Activated naive CD4-positive, alpha-beta T cell treated with anti-CD3 and anti-CD28 coated beads, Interleukin-2, amount 50 U/mL, for 24 hours (primary cell): Measurements from ENCODE around the gene CADM1.

Source experiments
- H3K27ac Mint-ChIP-seq: one replicate; pipeline ENCODE4 v1.8.0; 2021; ENCODE audit warnings: mild to moderate bottlenecking, mixed read lengths
- H3K27me3 Mint-ChIP-seq: one replicate; pipeline ENCODE4 v1.8.0; 2021; ENCODE audit warnings: mixed read lengths
- H3K36me3 Mint-ChIP-seq: one replicate; pipeline ENCODE4 v1.8.0; 2021; ENCODE audit warnings: mixed read lengths
- H3K4me1 Mint-ChIP-seq: one replicate; pipeline ENCODE4 v1.8.0; 2021; ENCODE audit warnings: mixed read lengths
- H3K4me3 Mint-ChIP-seq: one replicate; pipeline ENCODE4 v1.8.0; 2021; ENCODE audit warnings: mild to moderate bottlenecking, mixed read lengths
- H3K9me3 Mint-ChIP-seq: one replicate; pipeline ENCODE4 v1.8.0; 2021; ENCODE audit warnings: mixed read lengths

Gene CADM1

DNA sequence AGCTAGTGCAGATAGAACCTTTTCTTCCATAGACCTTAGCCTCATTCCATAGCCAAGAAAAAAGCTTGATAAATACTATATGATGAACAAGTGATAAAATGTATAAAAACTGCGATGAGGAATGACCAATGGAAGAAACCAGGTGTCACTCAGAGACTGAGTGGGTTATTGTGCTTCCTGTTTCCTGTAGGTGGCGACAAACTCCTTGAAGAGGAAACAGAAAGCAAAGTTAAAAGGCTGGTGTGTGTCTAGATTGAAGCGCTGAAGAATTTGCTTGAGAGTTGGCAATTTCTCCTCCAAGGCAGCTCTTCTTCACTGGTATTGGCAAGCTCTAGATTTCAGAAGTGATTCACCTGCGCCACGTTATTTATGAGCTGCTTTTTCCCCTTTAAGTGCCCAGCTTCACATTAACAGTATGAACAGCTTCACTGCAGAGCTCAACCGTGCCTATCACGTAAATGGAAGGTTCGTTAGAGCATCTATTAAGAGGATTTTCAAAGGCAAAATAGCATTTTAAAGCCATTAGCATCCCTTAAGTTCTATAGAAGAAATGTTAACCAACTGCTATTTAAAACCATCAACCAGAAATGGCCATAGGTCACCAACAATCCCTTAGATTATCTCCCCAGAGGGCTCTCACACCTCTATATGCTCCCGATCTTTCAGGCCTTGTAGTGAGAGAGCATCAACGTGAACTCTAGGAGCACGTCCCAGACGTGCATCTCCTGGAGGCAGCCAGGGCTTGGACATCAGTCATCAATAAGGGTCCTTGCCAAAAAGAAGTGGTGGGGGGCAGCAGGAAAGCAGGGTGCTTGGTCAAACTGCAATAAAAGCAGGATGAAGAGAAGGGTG, 179.4 kb downstream of the CADM1 start:
- Mint-ChIP-seq H3K36me3 (no peaks in the 10 kb centered on the region), H3K27ac (no peak overlapping the region), H3K27me3 (peaks cover 7% of the 10 kb centered on the region), H3K4me1 (no peaks in the 10 kb centered on the region), H3K9me3 (no peaks in the 10 kb centered on the region), H3K4me3 (no peak overlapping the region)

GRCh38 chr11:115322553-115323203, 181.5 kb downstream of the CADM1 start:
- peaks cover 7% of the 10 kb centered on the region for H3K27me3 Mint-ChIP-seq
- no peaks in the 10 kb centered on the region for H3K36me3 Mint-ChIP-seq
- no peaks in the 10 kb centered on the region for H3K9me3 Mint-ChIP-seq
- no peak overlapping the region for H3K4me3 Mint-ChIP-seq
- no peak overlapping the region for H3K27ac Mint-ChIP-seq
- H3K4me1 Mint-ChIP-seq, result no peaks in the 10 kb centered on the region

DNA sequence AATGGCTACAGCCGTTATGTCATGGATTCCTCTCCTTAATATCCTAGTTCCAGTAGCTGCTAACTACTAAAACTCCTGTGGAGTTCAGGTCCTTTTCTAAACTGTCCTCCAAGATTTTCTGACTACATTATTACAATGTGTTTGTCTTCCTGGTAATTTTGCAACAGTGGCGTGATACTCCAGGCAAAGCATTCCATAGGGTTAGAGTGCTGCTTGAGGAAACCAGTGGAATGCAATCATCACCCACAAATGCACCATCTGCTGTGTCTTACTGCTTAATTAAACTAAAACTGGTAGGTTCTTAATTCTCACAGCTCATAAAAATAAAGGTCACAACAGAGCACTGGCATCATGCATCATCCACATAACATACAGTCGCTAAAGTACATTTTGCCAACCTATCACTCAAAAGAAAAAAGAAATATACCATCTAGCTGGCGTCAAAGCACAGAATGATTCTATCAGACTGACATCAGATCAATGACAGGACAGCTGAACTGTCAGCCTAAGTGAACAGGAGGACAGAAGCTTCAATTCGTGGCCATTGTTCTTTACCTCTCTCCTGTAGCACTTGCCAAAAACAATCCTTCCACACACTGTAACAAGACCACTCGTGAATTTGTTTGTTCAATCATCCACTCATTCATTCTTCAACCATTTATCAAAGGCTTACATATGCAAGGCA, 182.5 kb downstream of the CADM1 start:
- no peaks in the 10 kb centered on the region for H3K36me3 Mint-ChIP-seq
- peaks cover 7% of the 10 kb centered on the region for H3K27me3 Mint-ChIP-seq
- H3K27ac Mint-ChIP-seq, result no peak overlapping the region
- no peaks in the 10 kb centered on the region for H3K4me1 Mint-ChIP-seq
- no peaks in the 10 kb centered on the region for H3K9me3 Mint-ChIP-seq
- H3K4me3 Mint-ChIP-seq, result no peak overlapping the region

DNA sequence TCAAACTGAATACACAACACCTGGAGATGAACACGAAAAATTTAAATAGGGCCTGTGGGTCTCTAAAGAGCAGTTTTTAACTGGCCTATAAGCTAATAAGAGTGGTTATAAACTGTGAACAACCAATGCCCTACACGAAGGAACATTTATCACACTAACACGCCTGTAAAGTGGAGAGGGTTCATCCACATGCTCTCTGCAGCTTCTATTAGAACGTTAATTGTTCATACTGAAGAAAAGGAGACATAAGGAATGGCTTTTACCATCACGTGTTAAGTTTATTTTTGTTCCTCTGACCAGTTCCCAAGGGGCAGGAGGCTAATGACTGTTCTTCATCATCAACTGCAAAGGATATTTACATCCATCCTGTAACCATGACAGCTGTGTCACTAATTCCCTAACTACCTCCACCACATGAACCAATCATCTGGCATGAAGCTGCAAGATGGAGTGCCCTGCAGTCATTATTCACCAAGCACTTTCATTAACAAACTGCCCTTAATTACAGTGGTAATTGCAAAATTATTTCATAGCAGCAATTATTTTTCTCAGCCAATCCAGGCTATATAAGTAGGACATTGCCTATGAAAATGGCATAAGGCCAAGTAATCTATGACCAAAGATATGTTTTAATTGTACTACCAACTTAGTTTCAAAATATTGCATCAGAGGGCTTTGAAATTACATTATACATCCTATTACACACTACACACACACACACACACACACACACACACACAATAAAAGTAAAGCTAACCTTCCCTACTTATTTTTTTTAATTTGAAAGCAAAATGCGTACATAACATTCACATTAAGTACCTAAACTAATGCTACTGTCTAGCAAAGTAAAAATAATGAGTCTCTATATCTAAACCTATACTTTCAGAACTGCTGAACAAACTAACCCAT, 186.7 kb downstream of the CADM1 start:
- H3K36me3 Mint-ChIP-seq, result no peaks in the 10 kb centered on the region
- no peak overlapping the region for H3K4me3 Mint-ChIP-seq
- peaks cover 13% of the 10 kb centered on the region for H3K27me3 Mint-ChIP-seq
- no peak overlapping the region for H3K27ac Mint-ChIP-seq
- H3K4me1 Mint-ChIP-seq, result no peaks in the 10 kb centered on the region
- H3K9me3 Mint-ChIP-seq, result no peaks in the 10 kb centered on the region

GRCh38 chr11:115316696-115317095, 187.5 kb downstream of the CADM1 start:
- no peaks in the 10 kb centered on the region for H3K9me3 Mint-ChIP-seq
- no peak overlapping the region for H3K4me3 Mint-ChIP-seq
- H3K27ac Mint-ChIP-seq, result no peak overlapping the region
- peaks cover 8% of the 10 kb centered on the region for H3K27me3 Mint-ChIP-seq
- H3K4me1 Mint-ChIP-seq, result no peaks in the 10 kb centered on the region
- H3K36me3 Mint-ChIP-seq, result no peaks in the 10 kb centered on the region

- Mint-ChIP-seq H3K36me3 (no peaks in the 10 kb centered on the region), H3K4me1 (no peaks in the 10 kb centered on the region), H3K4me3 (no peak overlapping the region), H3K27ac (no peak overlapping the region), H3K9me3 (no peaks in the 10 kb centered on the region), H3K27me3 (peaks cover 6% of the 10 kb centered on the region)
Observed at GRCh38 chr11:115314330-115314920, 189.8 kb downstream of the CADM1 start.

DNA sequence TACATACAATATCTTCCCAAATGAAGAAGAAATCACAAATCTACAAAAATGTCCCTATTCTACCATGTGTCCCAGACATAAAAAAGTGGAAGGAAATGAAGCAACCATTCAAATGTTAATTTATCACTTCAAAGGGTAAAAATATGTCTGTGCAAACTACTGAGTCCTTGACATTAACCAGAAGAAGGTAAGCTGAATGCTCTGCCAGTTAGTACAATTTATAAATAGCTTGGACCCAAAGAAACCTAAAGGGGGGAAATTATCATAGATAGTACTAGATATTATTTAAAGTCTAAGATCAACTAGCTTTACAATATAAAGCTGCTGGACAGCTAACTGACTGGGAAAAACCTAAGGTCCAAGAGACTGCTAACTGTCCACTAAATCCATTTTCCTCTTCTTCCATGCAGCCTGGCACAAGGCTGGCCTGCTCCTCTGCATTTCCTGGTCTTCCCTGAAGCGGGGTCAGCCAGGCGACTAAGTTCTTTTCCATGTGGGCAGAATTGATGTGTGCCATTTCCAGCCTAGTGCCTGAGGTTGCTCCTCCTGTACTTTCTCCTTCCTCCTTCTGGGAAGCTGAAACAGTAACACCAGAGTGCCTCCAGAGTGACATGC, 190.9 kb downstream of the CADM1 start:
- peaks cover 6% of the 10 kb centered on the region for H3K27me3 Mint-ChIP-seq
- no peaks in the 10 kb centered on the region for H3K9me3 Mint-ChIP-seq
- no peaks in the 10 kb centered on the region for H3K36me3 Mint-ChIP-seq
- H3K4me3 Mint-ChIP-seq, result no peak overlapping the region
- H3K4me1 Mint-ChIP-seq, result no peaks in the 10 kb centered on the region
- H3K27ac Mint-ChIP-seq, result no peak overlapping the region

DNA sequence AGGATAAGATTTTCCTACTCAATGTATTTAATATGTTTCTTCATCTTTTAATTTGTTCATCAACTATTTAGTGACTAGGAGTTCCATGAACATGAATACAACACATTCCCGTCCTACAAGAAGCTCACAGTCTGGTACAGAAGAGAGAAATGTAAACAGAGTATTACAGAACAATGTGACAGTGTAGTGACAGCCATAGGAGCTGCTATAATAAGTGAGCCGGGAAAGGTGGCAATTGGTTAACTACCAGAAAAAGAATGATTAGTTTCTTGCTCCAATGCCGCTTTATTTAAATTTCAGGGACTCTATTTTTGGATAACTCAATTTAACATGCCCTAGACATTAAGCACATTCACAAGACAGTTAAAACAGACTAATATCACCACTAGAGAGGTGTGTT, 192.3 kb downstream of the CADM1 start:
- Mint-ChIP-seq H3K27ac (no peak overlapping the region), H3K4me1 (no peaks in the 10 kb centered on the region), H3K27me3 (peaks cover 6% of the 10 kb centered on the region), H3K4me3 (no peak overlapping the region), H3K36me3 (no peaks in the 10 kb centered on the region), H3K9me3 (no peaks in the 10 kb centered on the region)

DNA sequence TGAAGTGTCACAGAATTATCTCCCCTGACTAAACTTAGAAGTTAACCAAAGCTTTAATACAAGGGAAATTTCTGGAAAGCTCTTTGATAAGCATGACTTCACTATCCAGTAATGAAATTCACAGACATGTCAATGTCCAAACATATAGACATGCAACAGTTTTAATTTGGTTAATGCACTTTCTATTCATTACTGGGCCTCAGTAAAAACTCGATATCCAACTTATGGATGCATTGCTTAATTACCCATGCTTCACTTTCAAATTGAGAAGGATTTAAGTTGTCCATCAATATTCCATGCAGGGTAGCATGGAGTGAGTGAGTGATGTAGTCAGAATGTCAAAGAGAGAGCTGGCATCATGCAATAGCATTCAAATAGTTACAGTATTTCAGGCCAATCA, 197.5 kb downstream of the CADM1 start:
- Mint-ChIP-seq H3K27me3 (peaks cover 2% of the 10 kb centered on the region), H3K36me3 (no peaks in the 10 kb centered on the region), H3K27ac (no peak overlapping the region), H3K9me3 (no peaks in the 10 kb centered on the region), H3K4me1 (no peaks in the 10 kb centered on the region), H3K4me3 (no peak overlapping the region)

GRCh38 chr11:115304774-115305472, 199.3 kb downstream of the CADM1 start:
- Mint-ChIP-seq H3K36me3 (no peaks in the 10 kb centered on the region), H3K27ac (no peak overlapping the region), H3K9me3 (no peaks in the 10 kb centered on the region), H3K27me3 (peaks cover 4% of the 10 kb centered on the region), H3K4me1 (no peaks in the 10 kb centered on the region), H3K4me3 (no peak overlapping the region)

DNA sequence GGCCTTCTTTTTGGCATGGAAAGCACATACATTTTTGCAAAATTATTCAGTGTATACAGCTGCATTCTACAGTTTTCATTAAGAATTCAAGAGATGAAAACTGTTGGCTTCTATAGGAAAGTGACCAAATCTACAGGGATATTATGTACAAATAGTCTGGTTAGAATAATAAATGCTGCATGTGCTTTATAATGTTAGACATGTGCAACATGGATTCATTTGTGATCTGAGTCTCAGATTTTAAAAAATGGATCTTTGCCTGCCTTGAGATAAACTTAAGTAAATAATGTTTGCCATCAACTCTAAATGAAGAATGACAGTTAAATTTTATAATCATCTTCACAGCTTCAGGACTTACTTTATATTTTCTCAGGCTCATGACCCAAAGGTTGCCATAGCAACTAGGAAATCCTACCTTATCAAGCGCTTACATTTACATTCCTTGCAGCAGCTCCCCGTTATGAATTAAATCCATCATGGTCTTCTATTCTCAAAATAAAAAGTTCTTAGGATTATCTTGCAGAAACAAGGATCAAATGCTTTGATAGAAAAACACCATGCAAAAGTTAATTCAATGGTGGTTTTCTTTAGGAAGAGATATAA, 200.2 kb downstream of the CADM1 start:
- no peak overlapping the region for H3K4me3 Mint-ChIP-seq
- no peak overlapping the region for H3K27ac Mint-ChIP-seq
- peaks cover 4% of the 10 kb centered on the region for H3K27me3 Mint-ChIP-seq
- no peaks in the 10 kb centered on the region for H3K4me1 Mint-ChIP-seq
- no peaks in the 10 kb centered on the region for H3K9me3 Mint-ChIP-seq
- H3K36me3 Mint-ChIP-seq, result no peaks in the 10 kb centered on the region

GRCh38 chr11:115302946-115303703, 201.1 kb downstream of the CADM1 start:
- H3K9me3 Mint-ChIP-seq, result no peaks in the 10 kb centered on the region
- H3K4me3 Mint-ChIP-seq, result no peak overlapping the region
- no peaks in the 10 kb centered on the region for H3K36me3 Mint-ChIP-seq
- H3K27ac Mint-ChIP-seq, result no peak overlapping the region
- H3K4me1 Mint-ChIP-seq, result no peaks in the 10 kb centered on the region
- H3K27me3 Mint-ChIP-seq, result peaks cover 6% of the 10 kb centered on the region

DNA sequence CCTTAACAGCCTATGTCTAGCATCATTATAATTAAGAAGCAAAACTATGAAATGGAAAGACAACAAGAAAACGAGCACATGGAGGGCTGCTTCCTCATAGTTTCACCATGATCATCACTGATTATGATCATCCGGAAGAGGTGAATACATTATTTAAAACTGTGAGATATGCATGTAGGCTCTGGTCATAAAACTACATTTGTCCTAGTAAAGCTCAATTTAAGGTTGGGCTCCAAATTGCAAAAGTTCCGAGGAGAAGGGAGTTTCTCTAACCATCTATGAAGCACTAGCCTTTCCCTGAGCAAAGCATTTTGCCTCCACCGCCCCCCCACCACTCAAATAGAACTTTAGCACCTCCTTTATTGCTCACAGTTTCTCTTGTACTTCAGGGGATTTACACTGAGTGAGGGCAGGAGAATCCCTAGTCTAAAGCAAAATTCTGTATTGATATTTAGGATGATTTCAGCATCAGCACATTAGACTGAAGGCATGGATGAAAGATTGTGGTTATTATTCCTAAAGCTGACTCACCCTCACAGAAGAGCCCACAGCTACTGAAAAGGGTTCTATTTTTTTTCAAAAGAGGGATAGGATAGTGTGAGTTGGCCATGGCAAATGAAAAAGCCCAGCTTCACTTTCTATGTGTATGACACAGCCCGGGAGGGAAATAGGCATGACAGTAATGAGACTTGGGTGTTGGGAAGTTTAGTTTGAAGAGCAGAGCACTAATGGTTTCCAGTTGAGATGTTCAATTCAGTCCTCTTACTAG, 203.4 kb downstream of the CADM1 start:
- peaks cover 6% of the 10 kb centered on the region for H3K27me3 Mint-ChIP-seq
- H3K4me3 Mint-ChIP-seq, result no peak overlapping the region
- H3K9me3 Mint-ChIP-seq, result no peaks in the 10 kb centered on the region
- no peaks in the 10 kb centered on the region for H3K4me1 Mint-ChIP-seq
- H3K27ac Mint-ChIP-seq, result no peak overlapping the region
- H3K36me3 Mint-ChIP-seq, result no peaks in the 10 kb centered on the region
